ENCODE measurements around the gene BOLA2. TPM values are rescaled to one million over a fixed set of nuclear protein-coding genes. Genes with fewer than 3 reads are reported as not detected.
"Not testable (repeated sequence)": the region's sequence is repeated elsewhere in the genome, so short reads cannot be mapped to it uniquely, and the experiment has no call there.

BOLA2 gene
- 10 to 100 TPM in 4 of 5 experiments, 1 to 10 TPM in 1; 8.6 to 18.9 (median 11.5) TPM for total RNA-seq
- polyA plus RNA-seq, result 10 to 100 TPM; 14.0 to 21.2 TPM
- total RNA-seq, result not detected

- ATAC-seq, result peak; percentile 94
- DNase-seq; intact Hi-C loops (cut with micrococcal nuclease); H3K27me3 Mint-ChIP-seq; H3K9me3 ChIP-seq (ENCODE audit: control insufficient read depth in 2 of 3, low read length in 3 of 3); H3K4me1 ChIP-seq (ENCODE audit: control insufficient read depth in 2 of 2, insufficient read depth in 2 of 2, low read length in 2 of 2); H3K27ac ChIP-seq (ENCODE audit: low read depth, low read length); H3K4me3 ChIP-seq (ENCODE audit: low read length); H3K4me3 Mint-ChIP-seq; H3K9me3 Mint-ChIP-seq; H3K36me3 Mint-ChIP-seq; CTCF ChIA-PET; H3K27ac Mint-ChIP-seq; POLR2A ChIA-PET; H3K4me1 Mint-ChIP-seq; H3K27me3 ChIP-seq (ENCODE audit: control insufficient read depth in 2 of 2, insufficient read depth in 2 of 2, low read length in 2 of 2); H3K36me3 ChIP-seq (ENCODE audit: control insufficient read depth in 2 of 3, insufficient read depth in 3 of 3, low read length in 3 of 3): not testable (repeated sequence)
Measured at GRCh38 chr16:29454269-29454668, at the start of gene BOLA2, which contains the start of gene SLX1B. TSS of gene BOLA2 (minus strand) at chr16:29454351. CDS start at chr16:29454253, 98 bp downstream. TSS of gene SLX1B (plus strand) at chr16:29454533.

DNA sequence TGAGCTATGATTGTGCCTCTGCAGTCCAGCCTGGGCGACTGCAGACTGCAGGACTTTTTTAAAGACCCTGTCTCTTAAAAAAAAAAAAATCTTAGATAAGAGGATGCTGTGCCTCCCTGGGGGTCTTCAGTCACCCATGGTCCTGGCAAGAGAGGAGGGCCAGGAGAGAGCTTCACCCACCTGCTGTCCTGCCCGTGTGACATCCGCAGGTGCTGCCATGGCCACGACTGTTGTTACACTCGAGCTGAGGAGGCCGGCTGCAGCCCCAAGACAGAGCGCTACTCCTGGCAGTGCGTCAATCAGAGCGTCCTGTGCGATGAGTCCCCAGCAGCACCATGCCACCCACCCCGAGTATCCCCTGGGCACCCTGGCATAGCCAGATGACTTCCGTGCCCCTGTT lies 28.1 kb upstream of the BOLA2 start:
- POLR2A ChIA-PET; DNase-seq; H3K36me3 ChIP-seq (ENCODE audit: control insufficient read depth in 2 of 3, insufficient read depth in 3 of 3, low read length in 3 of 3); H3K9me3 ChIP-seq (ENCODE audit: control insufficient read depth in 2 of 3, low read length in 3 of 3); H3K4me1 ChIP-seq (ENCODE audit: control insufficient read depth in 2 of 2, insufficient read depth in 2 of 2, low read length in 2 of 2); H3K27ac Mint-ChIP-seq; H3K4me1 Mint-ChIP-seq; H3K27ac ChIP-seq (ENCODE audit: low read depth, low read length); H3K27me3 Mint-ChIP-seq; H3K9me3 Mint-ChIP-seq; intact Hi-C loops (cut with micrococcal nuclease); CTCF ChIA-PET; H3K27me3 ChIP-seq (ENCODE audit: control insufficient read depth in 2 of 2, insufficient read depth in 2 of 2, low read length in 2 of 2); H3K36me3 Mint-ChIP-seq; H3K4me3 ChIP-seq (ENCODE audit: low read length); ATAC-seq; H3K4me3 Mint-ChIP-seq: not testable (repeated sequence)

DNA sequence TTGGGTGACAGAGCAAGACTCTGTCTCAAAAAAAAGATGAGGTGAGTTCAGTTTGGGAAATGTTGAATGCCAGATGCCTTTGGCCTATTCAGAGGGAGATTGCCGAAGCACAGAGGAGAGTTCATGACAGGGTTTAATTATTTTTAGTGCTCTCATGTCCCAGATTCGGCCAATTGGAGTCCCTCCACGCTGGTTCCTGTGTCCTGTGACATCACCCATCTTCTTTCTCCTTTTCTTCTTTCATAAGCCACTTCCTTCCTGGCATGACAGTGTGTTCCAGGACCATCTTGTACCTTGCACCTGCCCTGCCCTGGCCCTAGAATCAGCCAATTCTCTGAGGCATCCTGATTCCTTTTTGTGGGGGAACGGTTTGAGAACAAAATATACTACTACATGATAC lies 17.9 kb upstream of the BOLA2 start:
- intact Hi-C loops (cut with micrococcal nuclease); H3K9me3 Mint-ChIP-seq; H3K36me3 ChIP-seq (ENCODE audit: control insufficient read depth in 2 of 3, insufficient read depth in 3 of 3, low read length in 3 of 3); H3K27ac ChIP-seq (ENCODE audit: low read depth, low read length); H3K27me3 ChIP-seq (ENCODE audit: control insufficient read depth in 2 of 2, insufficient read depth in 2 of 2, low read length in 2 of 2); H3K4me3 ChIP-seq (ENCODE audit: low read length); POLR2A ChIA-PET; H3K27ac Mint-ChIP-seq; DNase-seq; H3K9me3 ChIP-seq (ENCODE audit: control insufficient read depth in 2 of 3, low read length in 3 of 3); H3K4me1 ChIP-seq (ENCODE audit: control insufficient read depth in 2 of 2, insufficient read depth in 2 of 2, low read length in 2 of 2); H3K4me3 Mint-ChIP-seq; H3K4me1 Mint-ChIP-seq; H3K27me3 Mint-ChIP-seq; CTCF ChIA-PET; H3K36me3 Mint-ChIP-seq: not testable (repeated sequence)
- peak; percentile 45 for ATAC-seq

DNA sequence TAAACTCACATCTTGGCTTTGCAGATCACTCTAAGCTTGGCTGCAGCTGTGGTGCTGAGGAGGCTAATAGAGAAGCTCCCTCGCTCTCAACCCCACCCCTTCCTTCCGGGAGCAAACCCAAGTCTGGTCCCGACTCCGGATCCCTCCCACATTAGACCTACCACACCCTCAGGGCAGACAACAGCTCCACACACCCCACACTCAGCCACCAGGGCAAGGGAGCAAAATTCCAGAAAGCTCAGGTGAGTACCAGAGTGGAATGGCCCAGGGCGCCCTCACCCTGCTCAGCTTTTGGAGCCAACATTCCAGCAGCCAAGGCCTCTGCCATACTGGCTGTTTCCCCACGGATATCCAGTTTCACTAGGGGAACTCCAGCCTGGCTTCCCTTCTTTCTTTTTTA lies 15.5 kb upstream of the BOLA2 start:
- H3K27me3 ChIP-seq (ENCODE audit: control insufficient read depth in 2 of 2, insufficient read depth in 2 of 2, low read length in 2 of 2); H3K4me1 Mint-ChIP-seq; H3K36me3 ChIP-seq (ENCODE audit: control insufficient read depth in 2 of 3, insufficient read depth in 3 of 3, low read length in 3 of 3); H3K9me3 ChIP-seq (ENCODE audit: control insufficient read depth in 2 of 3, low read length in 3 of 3); H3K4me3 ChIP-seq (ENCODE audit: low read length); H3K9me3 Mint-ChIP-seq; H3K36me3 Mint-ChIP-seq; POLR2A ChIA-PET; H3K27me3 Mint-ChIP-seq; H3K4me1 ChIP-seq (ENCODE audit: control insufficient read depth in 2 of 2, insufficient read depth in 2 of 2, low read length in 2 of 2); intact Hi-C loops (cut with micrococcal nuclease); CTCF ChIA-PET: not testable (repeated sequence)
- ATAC-seq (peak; percentile 68), DNase-seq (peak in 6 of 9 donors; percentile 15 to 44 (median 30))
- Mint-ChIP-seq H3K27ac (peak overlapping the region in 5 of 9 donors; percentile 51 to 80 (median 57)), H3K4me3 (peak overlapping the region in 7 of 10 donors; percentile 39 to 73 (median 58))
- peak overlapping the region; percentile 43 for H3K27ac ChIP-seq (ENCODE audit: low read depth, low read length)

DNA sequence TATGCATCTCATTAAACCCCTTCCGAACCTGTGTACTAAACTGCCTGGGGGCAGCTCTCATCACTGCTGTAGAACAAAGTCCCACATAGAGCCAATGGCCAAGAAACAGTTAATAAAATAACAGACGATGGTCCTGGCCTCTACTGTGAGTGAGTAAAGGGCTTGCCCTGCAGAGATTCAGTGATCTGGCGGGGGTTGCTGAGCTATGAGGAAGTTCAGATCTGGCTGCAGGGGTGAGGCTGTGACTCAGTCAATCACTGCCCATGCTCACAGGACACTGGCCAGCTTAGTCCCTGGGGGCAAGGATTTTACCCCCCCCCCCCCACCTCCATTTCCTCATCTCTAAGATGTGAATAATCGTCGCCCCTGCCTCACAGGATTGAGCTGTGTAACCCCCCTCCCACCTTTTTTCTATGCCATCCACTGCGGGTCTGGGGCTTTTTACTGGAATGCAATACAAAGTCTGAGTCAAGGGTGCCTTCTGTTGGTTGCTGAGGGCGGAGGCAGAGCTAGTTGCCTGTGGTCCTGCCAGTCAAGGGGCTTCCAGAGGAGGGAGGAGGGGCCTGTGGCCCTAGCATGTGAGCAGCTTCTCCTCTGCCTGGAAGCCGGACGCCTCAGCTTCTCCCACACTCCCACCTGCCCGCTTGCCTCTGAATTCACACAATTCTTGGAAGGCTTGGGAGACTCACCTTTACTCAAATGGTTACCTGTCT lies 13.7 kb upstream of the BOLA2 start:
- H3K27me3 ChIP-seq (ENCODE audit: control insufficient read depth in 2 of 2, insufficient read depth in 2 of 2, low read length in 2 of 2); CTCF ChIA-PET; H3K27me3 Mint-ChIP-seq; H3K4me3 Mint-ChIP-seq; intact Hi-C loops (cut with micrococcal nuclease); H3K9me3 Mint-ChIP-seq; H3K36me3 ChIP-seq (ENCODE audit: control insufficient read depth in 2 of 3, insufficient read depth in 3 of 3, low read length in 3 of 3); H3K4me1 Mint-ChIP-seq; DNase-seq; H3K27ac ChIP-seq (ENCODE audit: low read depth, low read length); H3K4me1 ChIP-seq (ENCODE audit: control insufficient read depth in 2 of 2, insufficient read depth in 2 of 2, low read length in 2 of 2); POLR2A ChIA-PET; H3K36me3 Mint-ChIP-seq; H3K27ac Mint-ChIP-seq; H3K4me3 ChIP-seq (ENCODE audit: low read length); H3K9me3 ChIP-seq (ENCODE audit: control insufficient read depth in 2 of 3, low read length in 3 of 3): not testable (repeated sequence)
- peak; percentile 67 for ATAC-seq

DNA sequence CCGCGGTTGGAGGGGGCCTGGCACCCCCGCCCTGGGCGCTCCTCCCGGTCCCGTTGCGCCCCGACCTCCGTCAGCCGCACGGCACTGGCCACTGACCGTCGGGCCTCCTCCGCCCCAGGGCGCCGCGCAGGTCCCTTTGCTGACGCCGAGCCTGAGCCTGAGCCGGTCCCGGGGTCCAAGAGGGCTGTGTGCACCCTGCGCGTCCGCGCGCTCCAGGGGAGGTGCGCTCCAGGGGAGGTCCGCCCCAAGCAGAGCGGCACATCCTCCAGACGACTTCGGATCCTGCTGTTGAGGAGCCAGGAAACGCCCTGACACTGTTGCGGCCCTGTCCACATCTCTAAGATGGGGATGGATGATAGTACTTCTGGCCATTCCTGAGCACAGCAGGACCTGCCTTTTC lies 12.8 kb upstream of the BOLA2 start:
- H3K4me3 Mint-ChIP-seq; DNase-seq; H3K4me3 ChIP-seq (ENCODE audit: low read length); H3K27ac Mint-ChIP-seq; H3K27ac ChIP-seq (ENCODE audit: low read depth, low read length); H3K36me3 ChIP-seq (ENCODE audit: control insufficient read depth in 2 of 3, insufficient read depth in 3 of 3, low read length in 3 of 3); H3K36me3 Mint-ChIP-seq; intact Hi-C loops (cut with micrococcal nuclease); POLR2A ChIA-PET; H3K4me1 Mint-ChIP-seq; H3K27me3 Mint-ChIP-seq; H3K27me3 ChIP-seq (ENCODE audit: control insufficient read depth in 2 of 2, insufficient read depth in 2 of 2, low read length in 2 of 2); CTCF ChIA-PET; H3K9me3 Mint-ChIP-seq; H3K9me3 ChIP-seq (ENCODE audit: control insufficient read depth in 2 of 3, low read length in 3 of 3); H3K4me1 ChIP-seq (ENCODE audit: control insufficient read depth in 2 of 2, insufficient read depth in 2 of 2, low read length in 2 of 2): not testable (repeated sequence)
- peak; percentile 44 for ATAC-seq

- H3K27me3 ChIP-seq (ENCODE audit: control insufficient read depth in 2 of 2, insufficient read depth in 2 of 2, low read length in 2 of 2); POLR2A ChIA-PET; H3K27ac Mint-ChIP-seq; DNase-seq; H3K36me3 Mint-ChIP-seq; H3K9me3 Mint-ChIP-seq; CTCF ChIA-PET; H3K4me1 Mint-ChIP-seq; H3K9me3 ChIP-seq (ENCODE audit: control insufficient read depth in 2 of 3, low read length in 3 of 3); H3K27ac ChIP-seq (ENCODE audit: low read depth, low read length); H3K4me1 ChIP-seq (ENCODE audit: control insufficient read depth in 2 of 2, insufficient read depth in 2 of 2, low read length in 2 of 2); H3K4me3 Mint-ChIP-seq; H3K27me3 Mint-ChIP-seq; H3K36me3 ChIP-seq (ENCODE audit: control insufficient read depth in 2 of 3, insufficient read depth in 3 of 3, low read length in 3 of 3); H3K4me3 ChIP-seq (ENCODE audit: low read length); intact Hi-C loops (cut with micrococcal nuclease): not testable (repeated sequence)
- ATAC-seq, result peak; percentile 72
Measured at GRCh38 chr16:29465985-29466824, 12.1 kb upstream of the BOLA2 start.

All from naive thymus-derived CD4-positive, alpha-beta T cell (primary cell).